ENCODE measurements around the gene SLX9. TPM values are rescaled to one million over a fixed set of nuclear protein-coding genes. Genes with fewer than 3 reads are reported as not detected.

Gene SLX9
- total RNA-seq, 1 experiment from 2014 or later, result 80.1 TPM

DNA sequence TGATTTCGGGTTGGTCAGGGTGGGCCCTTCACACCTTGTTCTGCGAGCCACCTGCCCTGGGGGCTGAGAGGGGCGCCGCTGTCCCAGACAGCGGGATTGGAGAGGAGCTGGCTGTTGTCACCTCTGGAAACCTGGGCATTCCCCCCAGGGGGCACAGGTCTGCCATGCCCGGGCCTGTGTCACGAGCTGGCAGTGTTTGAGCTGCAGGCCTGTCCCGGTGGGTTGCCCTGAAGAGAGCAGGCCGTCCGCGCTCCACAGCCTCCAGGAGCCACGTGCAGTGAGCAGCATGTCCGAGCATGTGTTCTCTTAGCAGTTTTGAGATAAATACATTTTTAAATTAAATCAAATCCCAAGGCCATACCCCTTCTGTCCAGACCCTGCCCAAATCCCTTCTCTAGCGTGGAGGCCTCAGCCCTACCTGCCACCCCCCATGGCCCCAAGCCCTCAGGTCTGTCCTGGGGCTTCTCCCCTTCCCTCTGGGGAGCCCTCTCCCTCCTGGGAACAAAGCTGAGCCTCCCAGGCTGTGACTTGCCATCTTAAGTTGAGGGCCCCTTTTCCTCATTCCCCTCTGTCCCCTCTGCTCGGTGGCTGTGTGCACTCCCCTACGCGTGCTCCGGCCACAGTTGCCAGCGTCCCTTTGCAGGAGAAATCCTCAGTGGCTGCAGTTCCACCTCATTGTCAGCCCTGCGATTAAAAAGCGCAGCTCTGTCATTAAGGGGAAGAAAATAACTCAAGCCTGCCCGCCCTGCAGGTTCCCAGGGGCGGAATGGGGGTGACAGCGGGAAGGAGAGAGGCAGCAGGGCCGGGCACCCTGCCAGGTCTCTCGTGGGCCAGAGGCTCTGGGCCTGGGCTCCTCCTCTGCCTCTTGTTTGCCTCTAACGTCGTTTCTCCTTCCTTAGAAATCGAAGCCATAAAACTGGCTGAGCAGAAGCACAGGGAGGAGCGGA lies 26.6 kb downstream of the SLX9 start:
- H3K27me3 ChIP-seq (ENCODE audit: low read length), result no peaks in the 10 kb centered on the region
- ChIA-PET POLR2A (ENCODE audit: unreplicated experiment) (no interaction called here), CTCF (no interaction called here)
- BruUV-seq (replicated peaks), result no TSS peak
- H3K27ac ChIP-seq (ENCODE audit: low read length), result no peak overlapping the region
- peaks cover 8% of the 10 kb centered on the region; the same call in 1 of the 2 replicates for H3K4me1 ChIP-seq (ENCODE audit: insufficient read depth, low read length)
- no peaks in the 10 kb centered on the region for H3K9me2 ChIP-seq (replicated peaks; ENCODE audit: low read length)
- H3F3A ChIP-seq (ENCODE audit: low read length, unreplicated experiment), result peaks cover 4% of the 10 kb centered on the region
- H3K9me3 ChIP-seq (ENCODE audit: low read length), result peaks cover 7% of the 10 kb centered on the region; the same call in 1 of the 2 replicates
- H3K9ac ChIP-seq (ENCODE audit: low read length), result no peak overlapping the region
- TF ChIP-seq EZH2phosphoT487 (IDR thresholded peaks at IDR 0.05; ENCODE audit: borderline replicate concordance, low read length) (no peak), EZH2 (IDR thresholded peaks at IDR 0.05; ENCODE audit: low read length, unreplicated experiment) (no peak)
- TF ChIP-seq, protein P1, sequence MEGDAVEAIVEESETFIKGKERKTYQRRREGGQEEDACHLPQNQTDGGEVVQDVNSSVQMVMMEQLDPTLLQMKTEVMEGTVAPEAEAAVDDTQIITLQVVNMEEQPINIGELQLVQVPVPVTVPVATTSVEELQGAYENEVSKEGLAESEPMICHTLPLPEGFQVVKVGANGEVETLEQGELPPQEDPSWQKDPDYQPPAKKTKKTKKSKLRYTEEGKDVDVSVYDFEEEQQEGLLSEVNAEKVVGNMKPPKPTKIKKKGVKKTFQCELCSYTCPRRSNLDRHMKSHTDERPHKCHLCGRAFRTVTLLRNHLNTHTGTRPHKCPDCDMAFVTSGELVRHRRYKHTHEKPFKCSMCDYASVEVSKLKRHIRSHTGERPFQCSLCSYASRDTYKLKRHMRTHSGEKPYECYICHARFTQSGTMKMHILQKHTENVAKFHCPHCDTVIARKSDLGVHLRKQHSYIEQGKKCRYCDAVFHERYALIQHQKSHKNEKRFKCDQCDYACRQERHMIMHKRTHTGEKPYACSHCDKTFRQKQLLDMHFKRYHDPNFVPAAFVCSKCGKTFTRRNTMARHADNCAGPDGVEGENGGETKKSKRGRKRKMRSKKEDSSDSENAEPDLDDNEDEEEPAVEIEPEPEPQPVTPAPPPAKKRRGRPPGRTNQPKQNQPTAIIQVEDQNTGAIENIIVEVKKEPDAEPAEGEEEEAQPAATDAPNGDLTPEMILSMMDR (conservative IDR thresholded peaks at IDR 0.05; ENCODE audit: low read depth, low read length), result no peak
- intact Hi-C loops (cut with micrococcal nuclease), result no loop called here
- DNase-seq, result no peak
- no peaks in the 10 kb centered on the region for H4K20me1 ChIP-seq (ENCODE audit: low read length)
- H3K36me3 ChIP-seq (ENCODE audit: low read depth, low read length), result peaks cover 42% of the 10 kb centered on the region
- H3K4me3 ChIP-seq (ENCODE audit: low read length), result no peak overlapping the region
- no peak overlapping the region for H3K4me2 ChIP-seq (ENCODE audit: low read length)
- peaks cover 30% of the 10 kb centered on the region for H3K79me2 ChIP-seq (ENCODE audit: low read length)
- no peak overlapping the region for H2AFZ ChIP-seq (ENCODE audit: low read length)
- no peak for ATAC-seq

DNA sequence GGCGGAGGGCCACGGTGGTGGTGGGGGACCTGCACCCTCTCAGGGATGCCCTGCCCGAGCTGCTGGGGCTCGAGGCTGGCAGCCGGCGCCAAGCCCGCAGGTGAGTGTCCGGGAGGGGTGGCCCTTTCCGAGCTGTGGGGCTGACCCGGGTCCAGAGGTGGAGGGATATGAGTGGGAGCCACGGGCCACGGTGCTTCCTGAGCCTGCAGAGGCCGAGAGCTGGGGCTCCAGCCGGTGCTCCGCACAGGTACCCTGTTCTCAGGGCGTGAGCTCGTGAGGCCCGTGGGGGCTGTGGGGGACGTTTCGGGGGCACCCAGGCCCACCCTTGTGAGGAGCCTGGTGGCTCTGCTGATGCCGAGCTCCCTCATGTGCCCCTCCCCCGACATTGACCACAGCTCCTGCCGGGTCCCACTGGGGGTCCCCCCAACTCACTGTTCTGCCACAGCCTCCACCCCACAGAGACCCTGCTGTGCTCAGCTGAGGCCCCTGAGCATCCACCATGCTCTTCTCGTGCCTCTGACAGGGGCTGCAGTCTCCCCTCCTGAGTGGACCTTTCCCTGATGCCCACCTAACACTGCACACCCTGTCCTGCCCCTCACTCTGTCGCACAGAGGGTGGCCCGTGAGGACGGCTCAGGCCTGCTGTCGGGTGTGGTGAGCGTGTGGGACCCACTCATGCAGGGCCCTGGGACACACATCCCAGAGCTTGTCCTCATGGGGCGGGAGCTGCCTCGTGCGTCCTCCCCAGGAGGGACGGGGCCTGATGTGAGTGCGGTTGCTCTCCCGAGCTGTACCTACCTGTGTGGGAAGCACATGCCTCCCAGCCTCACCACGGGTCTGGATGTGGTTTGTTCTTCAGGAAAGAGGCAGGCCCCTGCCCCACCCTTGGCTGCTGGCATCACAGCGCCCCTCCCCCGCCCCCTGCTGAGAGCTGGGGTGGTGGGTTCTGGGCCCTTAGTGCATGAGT lies 27.5 kb downstream of the SLX9 start:
- Histone ChIP-seq H4K20me1 (ENCODE audit: low read length) (no peaks in the 10 kb centered on the region), H3K9me3 (ENCODE audit: low read length) (peaks cover 7% of the 10 kb centered on the region; the same call in 1 of the 2 replicates), H3K9me2 (replicated peaks; ENCODE audit: low read length) (no peaks in the 10 kb centered on the region), H3K36me3 (ENCODE audit: low read depth, low read length) (peaks cover 34% of the 10 kb centered on the region), H3K9ac (ENCODE audit: low read length) (no peak overlapping the region), H3K27me3 (ENCODE audit: low read length) (no peaks in the 10 kb centered on the region), H3K79me2 (ENCODE audit: low read length) (peaks cover 27% of the 10 kb centered on the region), H3K27ac (ENCODE audit: low read length) (no peak overlapping the region), H3K4me2 (ENCODE audit: low read length) (no peak overlapping the region), H3K4me1 (ENCODE audit: insufficient read depth, low read length) (peaks cover 8% of the 10 kb centered on the region; the same call in 1 of the 2 replicates), H2AFZ (ENCODE audit: low read length) (no peak overlapping the region), H3K4me3 (ENCODE audit: low read length) (no peak overlapping the region), H3F3A (ENCODE audit: low read length, unreplicated experiment) (peaks cover 4% of the 10 kb centered on the region)
- intact Hi-C loops (cut with micrococcal nuclease), result no loop called here
- POLR2A ChIA-PET (ENCODE audit: unreplicated experiment), result interaction anchor here (0.6 kb wide), 1 partner anchor 83 kb away, joined by 12 read pairs; no protein-coding TSS in a partner anchor
- no TSS peak for BruUV-seq (replicated peaks)
- CTCF ChIA-PET, result no interaction called here
- DNase-seq (no peak), ATAC-seq (no peak)
- TF ChIP-seq EZH2phosphoT487 (IDR thresholded peaks at IDR 0.05; ENCODE audit: borderline replicate concordance, low read length) (no peak), EZH2 (IDR thresholded peaks at IDR 0.05; ENCODE audit: low read length, unreplicated experiment) (no peak)
- TF ChIP-seq, protein P1 (conservative IDR thresholded peaks at IDR 0.05; ENCODE audit: low read depth, low read length), result no peak
